Activated naive CD4-positive, alpha-beta T cell treated with anti-CD3 and anti-CD28 coated beads, Interleukin-2, amount 50 U/mL, for 24 hours (primary cell): ENCODE measurements around the gene CSNK1G2.
A peak's percentile ranks its signal among the peaks of the same experiment; 100 is the strongest.
"Not testable (repeated sequence)": the region's sequence is repeated elsewhere in the genome, so short reads cannot be mapped to it uniquely, and the experiment has no call there.

Source experiments
- H3K27ac Mint-ChIP-seq: one replicate; pipeline ENCODE4 v1.8.0; 2021; ENCODE audit warnings: mild to moderate bottlenecking, mixed read lengths
- H3K27me3 Mint-ChIP-seq: one replicate; pipeline ENCODE4 v1.8.0; 2021; ENCODE audit warnings: mixed read lengths
- H3K36me3 Mint-ChIP-seq: one replicate; pipeline ENCODE4 v1.8.0; 2021; ENCODE audit warnings: mixed read lengths
- H3K4me1 Mint-ChIP-seq: one replicate; pipeline ENCODE4 v1.8.0; 2021; ENCODE audit warnings: mixed read lengths
- H3K4me3 Mint-ChIP-seq: one replicate; pipeline ENCODE4 v1.8.0; 2021; ENCODE audit warnings: mild to moderate bottlenecking, mixed read lengths
- H3K9me3 Mint-ChIP-seq: one replicate; pipeline ENCODE4 v1.8.0; 2021; ENCODE audit warnings: mixed read lengths

CSNK1G2 gene

GRCh38 chr19:1981253-1981652 is 40.3 kb downstream of the CSNK1G2 start:
- H3K27me3 Mint-ChIP-seq: no peaks in the 10 kb centered on the region
- H3K4me1 Mint-ChIP-seq: no peaks in the 10 kb centered on the region
- no peaks in the 10 kb centered on the region for H3K9me3 Mint-ChIP-seq
- peak overlapping the region; percentile 41 for H3K27ac Mint-ChIP-seq
- H3K4me3 Mint-ChIP-seq: no peak overlapping the region
- H3K36me3 Mint-ChIP-seq: peaks cover 6% of the 10 kb centered on the region

GRCh38 chr19:1984357-1984756 is 43.4 kb downstream of the CSNK1G2 start:
- no peaks in the 10 kb centered on the region for H3K4me1 Mint-ChIP-seq
- H3K9me3 Mint-ChIP-seq: no peaks in the 10 kb centered on the region
- H3K4me3 Mint-ChIP-seq: no peak overlapping the region
- peaks cover 6% of the 10 kb centered on the region for H3K36me3 Mint-ChIP-seq
- no peaks in the 10 kb centered on the region for H3K27me3 Mint-ChIP-seq
- H3K27ac Mint-ChIP-seq: no peak overlapping the region

GRCh38 chr19:1985588-1986356 is 44.8 kb downstream of the CSNK1G2 start:
- Mint-ChIP-seq H3K4me3 (no peak overlapping the region), H3K4me1 (no peaks in the 10 kb centered on the region), H3K9me3 (no peaks in the 10 kb centered on the region), H3K27ac (no peak overlapping the region), H3K27me3 (no peaks in the 10 kb centered on the region), H3K36me3 (peaks cover 6% of the 10 kb centered on the region)

- no peaks in the 10 kb centered on the region for H3K27me3 Mint-ChIP-seq
- H3K27ac Mint-ChIP-seq: no peak overlapping the region
- H3K4me3 Mint-ChIP-seq: no peak overlapping the region
- H3K9me3 Mint-ChIP-seq: no peaks in the 10 kb centered on the region
- peaks cover 4% of the 10 kb centered on the region for H3K36me3 Mint-ChIP-seq
- H3K4me1 Mint-ChIP-seq: no peaks in the 10 kb centered on the region
Measured at GRCh38 chr19:1986357-1987162, 45.6 kb downstream of the CSNK1G2 start.

GRCh38 chr19:1987197-1988187 is 46.5 kb downstream of the CSNK1G2 start:
- Mint-ChIP-seq H3K9me3 (no peaks in the 10 kb centered on the region), H3K27ac (no peak overlapping the region), H3K4me3 (no peak overlapping the region), H3K36me3 (peaks cover under 1% of the 10 kb centered on the region), H3K4me1 (no peaks in the 10 kb centered on the region), H3K27me3 (no peaks in the 10 kb centered on the region)

- not testable (repeated sequence) for H3K4me3 Mint-ChIP-seq, H3K4me1 Mint-ChIP-seq, H3K27me3 Mint-ChIP-seq, H3K36me3 Mint-ChIP-seq, H3K9me3 Mint-ChIP-seq
- H3K27ac Mint-ChIP-seq: peak overlapping the region; percentile 55
Measured at GRCh38 chr19:1988464-1988863, 47.5 kb downstream of the CSNK1G2 start.

GRCh38 chr19:1989513-1990229 is 48.7 kb downstream of the CSNK1G2 start:
- Mint-ChIP-seq H3K27me3 (no peaks in the 10 kb centered on the region), H3K4me1 (no peaks in the 10 kb centered on the region), H3K4me3 (no peak overlapping the region), H3K9me3 (no peaks in the 10 kb centered on the region), H3K36me3 (no peaks in the 10 kb centered on the region), H3K27ac (no peak overlapping the region)

- H3K4me3 Mint-ChIP-seq: no peak overlapping the region
- no peaks in the 10 kb centered on the region for H3K36me3 Mint-ChIP-seq
- no peaks in the 10 kb centered on the region for H3K9me3 Mint-ChIP-seq
- H3K27ac Mint-ChIP-seq: no peak overlapping the region
- no peaks in the 10 kb centered on the region for H3K4me1 Mint-ChIP-seq
- no peaks in the 10 kb centered on the region for H3K27me3 Mint-ChIP-seq
Measured at GRCh38 chr19:1990230-1991017, 49.5 kb downstream of the CSNK1G2 start.

GRCh38 chr19:1991018-1991913 is 50.3 kb downstream of the CSNK1G2 start:
- Mint-ChIP-seq H3K4me1 (no peaks in the 10 kb centered on the region), H3K27ac (no peak overlapping the region), H3K9me3 (no peaks in the 10 kb centered on the region), H3K27me3 (no peaks in the 10 kb centered on the region), H3K36me3 (no peaks in the 10 kb centered on the region), H3K4me3 (no peak overlapping the region)

- Mint-ChIP-seq H3K4me3 (no peak overlapping the region), H3K4me1 (no peaks in the 10 kb centered on the region), H3K27me3 (no peaks in the 10 kb centered on the region), H3K9me3 (no peaks in the 10 kb centered on the region), H3K36me3 (peaks cover 3% of the 10 kb centered on the region), H3K27ac (no peak overlapping the region)
Measured at GRCh38 chr19:1992759-1993260, 51.8 kb downstream of the CSNK1G2 start.

- Mint-ChIP-seq H3K36me3 (peaks cover 4% of the 10 kb centered on the region), H3K4me1 (peaks cover 3% of the 10 kb centered on the region), H3K27me3 (no peaks in the 10 kb centered on the region), H3K9me3 (no peaks in the 10 kb centered on the region), H3K27ac (peak overlapping the region; percentile 76), H3K4me3 (no peak overlapping the region)
Measured at GRCh38 chr19:1997353-1998233, 56.6 kb downstream of the CSNK1G2 start.

- H3K4me3 Mint-ChIP-seq: no peak overlapping the region
- H3K9me3 Mint-ChIP-seq: no peaks in the 10 kb centered on the region
- H3K4me1 Mint-ChIP-seq: peaks cover 3% of the 10 kb centered on the region
- H3K36me3 Mint-ChIP-seq: peaks cover 4% of the 10 kb centered on the region
- no peak overlapping the region for H3K27ac Mint-ChIP-seq
- H3K27me3 Mint-ChIP-seq: no peaks in the 10 kb centered on the region
Measured at GRCh38 chr19:1998712-1999708, 58.0 kb downstream of the CSNK1G2 start.
